Measurements from ENCODE around the gene ARPC1B. TPM values are rescaled to one million over a fixed set of nuclear protein-coding genes. Genes with fewer than 3 reads are reported as not detected.

ARPC1B gene
- total RNA-seq, 1 donor from 2014 or later, result 300 TPM

GRCh38 chr7:99397297-99397983 lies 22.9 kb downstream of the ARPC1B start:
- ChIA-PET CTCF (no interaction called here), POLR2A (no interaction called here)
- intact Hi-C loops (cut with micrococcal nuclease), result no loop called here
- peaks cover 22% of the 10 kb centered on the region for H3K4me1 Mint-ChIP-seq
- ATAC-seq (ENCODE audit: low read depth), result no peak
- DNase-seq, result no peak
- H3K27ac Mint-ChIP-seq, result no peak overlapping the region
- H3K27me3 Mint-ChIP-seq, result no peaks in the 10 kb centered on the region
- H3K36me3 Mint-ChIP-seq (ENCODE audit: low read depth), result peaks cover 86% of the 10 kb centered on the region
- no peaks in the 10 kb centered on the region for H3K9me3 Mint-ChIP-seq
- no peak overlapping the region for H3K4me3 Mint-ChIP-seq
- no peak for TF ChIP-seq CTCF (IDR thresholded peaks at IDR 0.05)

GRCh38 chr7:99398891-99399445 lies 24.4 kb downstream of the ARPC1B start:
- CTCF ChIA-PET, result interaction anchor here (1.1 kb wide), 1 partner anchor 10 kb away, joined by 3 read pairs; the partner anchor contains the start of genes BUD31 and PDAP1
- Mint-ChIP-seq H3K27ac (peak overlapping the region; percentile 6), H3K27me3 (no peaks in the 10 kb centered on the region), H3K9me3 (no peaks in the 10 kb centered on the region), H3K36me3 (ENCODE audit: low read depth) (peaks cover 89% of the 10 kb centered on the region), H3K4me1 (peaks cover 11% of the 10 kb centered on the region), H3K4me3 (no peak overlapping the region)
- TF ChIP-seq CTCF (IDR thresholded peaks at IDR 0.05), result no peak
- no peak for DNase-seq
- no peak for ATAC-seq (ENCODE audit: low read depth)
- intact Hi-C loops (cut with micrococcal nuclease), result no loop called here
- POLR2A ChIA-PET, result interaction anchor here (0.6 to 2.9 kb wide), 5 partner anchors 8 to 715 kb away, joined by 3 to 18 read pairs (median 3); partner anchors contain the start of genes BUD31 and PDAP1

- POLR2A ChIA-PET, result interaction anchor here (0.6 to 2.9 kb wide), 4 partner anchors 9 to 44 kb away, joined by 3 to 18 read pairs (median 3); partner anchors contain the start of genes BUD31 and PDAP1
- Mint-ChIP-seq H3K36me3 (ENCODE audit: low read depth) (peaks cover 89% of the 10 kb centered on the region), H3K4me1 (peaks cover 13% of the 10 kb centered on the region), H3K27me3 (no peaks in the 10 kb centered on the region), H3K9me3 (no peaks in the 10 kb centered on the region), H3K27ac (peak overlapping the region; percentile 20), H3K4me3 (no peak overlapping the region)
- CTCF ChIA-PET, result interaction anchor here (1.1 kb wide), 1 partner anchor 9 kb away, joined by 3 read pairs; the partner anchor contains the start of genes BUD31 and PDAP1
- ATAC-seq (ENCODE audit: low read depth) (no peak), DNase-seq (no peak)
- no peak for TF ChIP-seq CTCF (IDR thresholded peaks at IDR 0.05)
- intact Hi-C loops (cut with micrococcal nuclease), result no loop called here
Observed at GRCh38 chr7:99399597-99399996, 25.1 kb downstream of the ARPC1B start.

GRCh38 chr7:99402854-99403253 lies 28.3 kb downstream of the ARPC1B start:
- POLR2A ChIA-PET, result interaction anchor here (0.5 to 1.4 kb wide), 4 partner anchors 9 to 813 kb away, joined by 3 to 12 read pairs (median 4); no protein-coding TSS in a partner anchor
- peaks cover 32% of the 10 kb centered on the region for H3K4me1 Mint-ChIP-seq
- H3K36me3 Mint-ChIP-seq (ENCODE audit: low read depth), result peaks cover 63% of the 10 kb centered on the region
- no peaks in the 10 kb centered on the region for H3K9me3 Mint-ChIP-seq
- DNase-seq, result no peak
- intact Hi-C loops (cut with micrococcal nuclease), result loop anchor here (10.0 kb wide), 1 partner anchor 258 kb away; the partner anchor contains the start of gene SMURF1
- no peak overlapping the region for H3K4me3 Mint-ChIP-seq
- ATAC-seq (ENCODE audit: low read depth), result no peak
- TF ChIP-seq CTCF (IDR thresholded peaks at IDR 0.05), result no peak
- no peak overlapping the region for H3K27ac Mint-ChIP-seq
- no peaks in the 10 kb centered on the region for H3K27me3 Mint-ChIP-seq
- CTCF ChIA-PET, result no interaction called here

GRCh38 chr7:99403764-99404163 lies 29.2 kb downstream of the ARPC1B start:
- Mint-ChIP-seq H3K9me3 (no peaks in the 10 kb centered on the region), H3K27me3 (no peaks in the 10 kb centered on the region), H3K36me3 (ENCODE audit: low read depth) (peaks cover 61% of the 10 kb centered on the region), H3K27ac (peak overlapping the region; percentile 8), H3K4me1 (peaks cover 36% of the 10 kb centered on the region), H3K4me3 (no peak overlapping the region)
- intact Hi-C loops (cut with micrococcal nuclease), result loop anchor here (10.0 kb wide), 1 partner anchor 259 kb away; the partner anchor contains the start of gene SMURF1
- POLR2A ChIA-PET, result interaction anchor here (0.5 to 1.7 kb wide), 4 partner anchors 11 to 68 kb away, joined by 3 to 6 read pairs (median 4); partner anchors contain the start of gene ARPC1B
- CTCF ChIA-PET, result no interaction called here
- TF ChIP-seq CTCF (IDR thresholded peaks at IDR 0.05), result no peak
- DNase-seq, result no peak
- no peak for ATAC-seq (ENCODE audit: low read depth)
